ENCODE measurements around the gene FAM149A. TPM values are rescaled to one million over a fixed set of nuclear protein-coding genes. Genes with fewer than 3 reads are reported as not detected.

The FAM149A gene
- total RNA-seq, 4 donors from 2014 or later: 10.2 to 19.8 (median 14.3) TPM

DNA sequence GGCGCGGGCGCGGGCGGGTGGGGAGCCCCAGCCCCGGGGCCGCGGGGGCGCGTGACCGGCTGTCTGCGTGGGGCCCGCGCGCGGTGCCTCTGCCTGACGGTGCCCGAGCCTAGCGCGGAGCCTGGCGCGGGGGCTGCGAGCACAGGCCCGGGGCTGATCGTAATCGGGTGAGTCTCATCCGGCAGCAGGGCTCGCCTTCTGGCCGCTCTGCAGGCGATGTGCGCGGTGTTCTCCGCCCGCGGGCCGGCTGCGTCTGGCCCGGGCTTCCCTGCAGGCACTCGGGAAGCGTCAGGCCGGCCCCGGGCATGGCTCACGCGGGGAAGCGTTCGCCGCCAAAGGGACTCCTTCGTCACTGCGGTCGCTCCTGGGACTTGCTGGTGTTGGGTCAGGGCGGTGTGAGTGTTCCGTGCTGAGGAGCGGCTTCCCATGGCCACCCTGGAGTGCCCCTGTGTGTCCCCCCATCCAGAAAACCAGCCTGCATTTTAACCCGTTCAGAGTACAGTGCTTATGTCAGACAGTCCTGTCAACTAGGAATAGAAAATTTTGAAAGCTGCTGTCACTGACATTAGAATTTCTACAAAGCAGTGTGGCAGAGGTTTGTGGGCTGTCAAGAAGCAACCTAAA is 40.6 kb downstream of the FAM149A start:
- TF ChIP-seq, protein P1, sequence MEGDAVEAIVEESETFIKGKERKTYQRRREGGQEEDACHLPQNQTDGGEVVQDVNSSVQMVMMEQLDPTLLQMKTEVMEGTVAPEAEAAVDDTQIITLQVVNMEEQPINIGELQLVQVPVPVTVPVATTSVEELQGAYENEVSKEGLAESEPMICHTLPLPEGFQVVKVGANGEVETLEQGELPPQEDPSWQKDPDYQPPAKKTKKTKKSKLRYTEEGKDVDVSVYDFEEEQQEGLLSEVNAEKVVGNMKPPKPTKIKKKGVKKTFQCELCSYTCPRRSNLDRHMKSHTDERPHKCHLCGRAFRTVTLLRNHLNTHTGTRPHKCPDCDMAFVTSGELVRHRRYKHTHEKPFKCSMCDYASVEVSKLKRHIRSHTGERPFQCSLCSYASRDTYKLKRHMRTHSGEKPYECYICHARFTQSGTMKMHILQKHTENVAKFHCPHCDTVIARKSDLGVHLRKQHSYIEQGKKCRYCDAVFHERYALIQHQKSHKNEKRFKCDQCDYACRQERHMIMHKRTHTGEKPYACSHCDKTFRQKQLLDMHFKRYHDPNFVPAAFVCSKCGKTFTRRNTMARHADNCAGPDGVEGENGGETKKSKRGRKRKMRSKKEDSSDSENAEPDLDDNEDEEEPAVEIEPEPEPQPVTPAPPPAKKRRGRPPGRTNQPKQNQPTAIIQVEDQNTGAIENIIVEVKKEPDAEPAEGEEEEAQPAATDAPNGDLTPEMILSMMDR (IDR thresholded peaks at IDR 0.05; ENCODE audit: low read depth): no peak

DNA sequence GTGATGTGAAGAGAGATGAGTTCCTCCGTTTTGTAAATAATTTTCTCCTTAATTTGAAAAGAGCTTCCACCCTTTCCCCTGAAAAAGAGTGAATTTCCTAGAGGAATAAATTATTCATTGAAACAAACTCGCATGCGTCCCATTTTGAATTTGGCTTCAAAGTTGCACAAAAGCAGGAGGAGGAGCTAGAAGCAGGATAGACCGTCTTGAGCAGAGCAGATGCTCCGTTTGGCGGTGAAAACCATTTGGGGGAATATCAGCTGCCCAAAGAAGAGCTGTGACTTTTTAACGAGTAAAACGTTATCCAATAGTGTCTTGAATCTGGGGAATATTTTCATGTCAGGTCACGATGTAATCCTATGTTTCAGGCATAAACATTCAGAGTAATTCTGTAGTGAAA is 42.0 kb downstream of the FAM149A start:
- TF ChIP-seq, protein P1 (IDR thresholded peaks at IDR 0.05; ENCODE audit: low read depth): no peak

DNA sequence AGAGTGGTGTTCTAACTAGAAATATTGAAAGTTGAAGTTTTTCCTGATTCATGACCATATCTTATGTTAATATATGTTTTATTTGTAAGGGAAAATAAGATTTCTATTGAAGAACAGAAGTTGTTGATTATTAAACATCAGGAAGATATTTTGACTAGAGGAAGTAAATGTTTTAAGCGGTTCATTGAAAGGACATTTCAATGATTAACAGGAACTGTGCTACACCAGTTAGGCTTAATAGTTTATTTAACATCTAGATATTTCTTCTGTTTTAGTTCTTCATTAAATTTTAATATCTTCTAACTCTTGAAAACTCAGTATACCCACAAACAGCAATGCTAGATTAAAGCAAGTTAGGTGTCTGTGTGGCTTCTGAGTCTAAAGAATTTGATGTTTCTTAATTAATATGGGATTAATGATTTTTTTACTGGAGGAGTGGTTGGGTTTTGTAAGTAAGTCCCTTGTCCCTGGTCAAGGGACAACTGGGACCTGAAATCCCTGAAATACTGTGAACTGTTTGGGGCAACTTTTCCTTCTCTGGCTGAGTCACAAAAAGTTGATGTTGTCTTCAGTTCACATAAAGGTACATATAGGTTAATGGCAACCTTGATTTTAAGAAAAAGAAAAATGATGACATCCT is 44.0 kb downstream of the FAM149A start:
- TF ChIP-seq, protein P1 (IDR thresholded peaks at IDR 0.05; ENCODE audit: low read depth): no peak

DNA sequence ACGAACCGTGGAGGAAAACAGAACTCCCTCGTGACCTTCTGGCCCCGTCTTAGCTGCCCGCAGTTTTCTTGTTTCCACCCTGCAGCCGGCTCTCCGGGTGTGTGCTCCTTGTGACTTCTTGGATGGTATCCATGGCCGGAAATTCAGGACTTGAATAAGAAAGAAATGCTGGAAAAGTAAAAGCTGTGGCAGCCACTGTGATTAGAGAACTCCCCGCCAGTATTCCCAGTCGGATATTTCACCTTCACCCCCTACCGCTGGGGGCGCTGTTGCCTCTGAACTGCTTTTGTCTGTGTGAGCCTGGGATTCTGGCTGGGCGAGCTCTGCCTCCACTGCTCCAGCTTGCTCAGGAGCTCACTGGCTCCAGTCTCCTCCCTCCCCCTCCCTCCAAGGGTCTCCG is 45.4 kb downstream of the FAM149A start:
- TF ChIP-seq, protein P1 (IDR thresholded peaks at IDR 0.05; ENCODE audit: low read depth): no peak

DNA sequence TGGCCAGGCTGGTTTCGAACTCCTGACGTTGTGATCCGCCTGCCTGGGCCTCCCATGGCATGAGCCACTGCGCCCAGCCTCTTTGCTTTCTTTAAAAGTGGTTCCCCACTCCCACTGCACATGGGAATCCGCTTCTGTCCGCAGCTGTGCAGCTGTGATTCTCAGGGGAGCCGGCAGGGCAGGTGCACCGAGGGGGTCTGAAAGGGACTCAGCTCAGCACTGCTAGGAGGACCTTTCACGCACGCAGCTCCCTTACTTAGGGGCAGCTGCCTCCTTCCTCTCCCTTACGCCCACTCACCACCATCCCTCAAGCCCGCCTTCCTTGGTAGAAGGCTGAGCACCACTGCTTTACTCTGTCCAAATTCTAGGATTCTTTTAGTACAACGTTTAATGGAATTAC is 46.4 kb downstream of the FAM149A start:
- TF ChIP-seq, protein P1 (IDR thresholded peaks at IDR 0.05; ENCODE audit: low read depth): no peak

DNA sequence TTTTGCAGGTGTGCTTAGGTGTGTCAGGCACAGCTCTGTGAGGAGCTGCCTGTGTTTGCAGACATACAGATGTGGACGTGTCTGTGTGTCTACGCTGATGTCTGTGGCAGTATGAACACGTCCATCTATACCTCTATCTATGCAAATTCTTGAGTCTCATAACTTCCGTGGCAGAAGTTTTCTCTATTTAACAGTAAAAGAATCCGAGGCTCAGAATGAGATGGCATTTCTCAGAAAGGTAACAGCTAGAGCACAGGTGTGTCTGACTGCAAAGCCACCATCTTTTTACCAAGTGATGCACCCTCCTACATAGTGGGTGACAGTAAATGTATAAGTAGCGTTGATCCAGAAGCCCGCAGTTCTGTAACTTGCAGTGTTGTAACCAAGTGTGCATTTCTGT is 47.0 kb downstream of the FAM149A start:
- TF ChIP-seq, protein P1 (IDR thresholded peaks at IDR 0.05; ENCODE audit: low read depth): no peak

DNA sequence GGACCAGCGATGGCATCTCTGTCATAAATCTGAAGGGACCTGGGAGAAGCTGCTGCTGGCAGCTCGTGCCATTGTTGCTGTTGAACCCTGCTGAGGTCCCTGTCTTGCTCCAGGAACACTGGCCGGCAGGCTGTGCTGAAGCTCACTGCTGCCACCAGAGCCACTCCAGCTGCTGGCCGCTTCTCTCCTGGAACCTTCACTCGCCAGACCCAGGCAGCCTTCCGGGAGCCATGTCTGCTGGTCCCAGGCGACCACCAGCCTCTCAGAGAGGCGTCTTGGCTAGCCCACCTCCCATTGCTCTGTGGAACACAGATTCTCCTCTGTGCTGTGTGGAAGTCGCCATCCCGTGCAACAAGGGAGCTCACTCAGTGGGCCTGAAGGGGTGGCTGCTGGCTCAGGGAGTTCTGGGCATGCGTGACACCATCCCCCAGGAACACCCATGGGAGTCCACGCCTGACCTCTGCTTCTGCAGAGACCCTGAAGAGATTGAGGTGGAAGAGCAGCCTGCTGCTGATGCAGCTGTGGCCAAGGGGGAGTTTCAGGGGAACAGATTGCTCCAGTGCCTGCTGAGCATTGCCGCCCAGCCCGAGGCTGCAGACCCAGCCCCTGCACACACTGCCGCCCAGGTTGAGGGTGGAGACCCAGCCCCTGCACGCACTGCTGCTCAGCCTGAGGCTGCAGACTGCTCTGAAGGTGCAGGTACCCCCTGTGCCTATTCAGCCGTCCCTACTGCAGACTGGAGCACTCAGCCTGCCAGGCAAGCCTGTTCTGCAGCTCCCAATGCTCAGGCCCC is 53.7 kb downstream of the FAM149A start:
- TF ChIP-seq, protein P1 (IDR thresholded peaks at IDR 0.05; ENCODE audit: low read depth): no peak

Measured in subcutaneous adipose tissue (tissue), 4 donors.